Activated CD4-positive, alpha-beta T cell treated with anti-CD3 and anti-CD28 coated beads, Interleukin-2, amount 50 U/mL, for 48 hours (primary cell): ENCODE measurements around the gene TBX10.
"Not testable (repeated sequence)": the region's sequence is repeated elsewhere in the genome, so short reads cannot be mapped to it uniquely, and the experiment has no call there.

Source experiments
- DNase-seq, 2 experiments: peaks; one replicate each; pipeline ENCODE4 v3.0.0-alpha.2; 2020

TBX10 gene

DNA sequence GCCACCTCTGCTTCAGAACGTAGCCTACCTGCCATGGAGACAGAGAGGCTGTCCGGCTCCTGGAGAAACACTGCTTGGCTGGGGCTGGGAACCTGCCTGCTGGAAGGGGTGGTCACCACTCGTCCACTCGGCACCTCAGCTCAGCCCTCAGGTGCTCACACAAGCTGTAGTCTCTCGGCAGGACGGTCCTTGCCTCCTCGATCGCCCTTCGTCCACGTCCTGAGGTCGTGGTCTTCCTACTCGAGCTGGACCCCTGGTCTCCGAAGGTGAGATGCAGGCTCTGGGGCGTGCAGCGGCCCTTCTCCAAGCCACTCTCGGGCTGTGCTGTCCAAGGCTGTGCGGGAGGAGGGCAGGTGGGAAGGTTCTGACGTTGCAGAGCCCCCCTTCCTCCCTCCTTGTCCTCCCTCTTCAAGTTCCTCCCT is at the start of gene TBX10:
TSS of gene TBX10 (minus strand) at position 326 of the 422 bp plus-strand sequence. CDS start at position 35, 291 bp downstream.
- no peak for DNase-seq

DNA sequence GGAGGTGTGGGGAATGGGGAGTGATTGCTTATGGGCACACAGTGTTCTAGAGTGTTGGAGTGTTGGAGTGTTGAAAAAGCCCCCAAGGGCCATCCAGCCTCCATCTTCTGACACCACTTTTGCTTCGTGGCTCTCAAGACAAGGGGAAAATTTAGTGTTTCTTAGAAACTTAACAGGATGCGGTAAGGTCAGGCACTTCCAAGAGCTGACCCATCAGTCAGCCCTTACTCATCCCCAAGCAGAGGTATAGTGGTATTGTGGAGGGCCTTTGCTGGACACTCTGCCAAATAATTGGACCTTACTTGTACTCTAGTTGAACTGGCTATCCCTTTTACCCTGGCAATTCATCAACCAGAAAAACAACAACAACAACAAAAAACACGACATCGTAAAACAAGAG is 49.6 kb upstream of the TBX10 start:
- no peak for DNase-seq

DNA sequence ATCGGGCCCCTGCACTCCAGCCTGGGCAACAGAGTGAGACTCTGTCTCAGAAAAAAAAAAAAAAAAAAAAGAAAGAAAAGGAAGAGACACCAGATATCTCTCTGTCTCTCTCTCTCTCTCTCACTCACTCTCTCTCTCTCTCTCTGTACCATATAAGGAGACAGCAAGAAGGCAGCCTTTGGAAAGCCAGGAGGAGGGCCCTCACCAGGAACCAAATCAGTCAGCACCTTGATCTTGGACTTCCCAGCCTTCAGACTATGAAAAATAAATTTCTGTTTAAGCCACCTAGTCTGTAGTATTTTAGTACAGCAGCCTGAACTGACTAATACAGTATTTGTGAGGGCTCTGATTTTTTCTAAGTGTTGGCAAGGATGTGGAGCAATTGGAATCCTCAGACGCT is 48.4 kb upstream of the TBX10 start:
- no peak for DNase-seq

DNA sequence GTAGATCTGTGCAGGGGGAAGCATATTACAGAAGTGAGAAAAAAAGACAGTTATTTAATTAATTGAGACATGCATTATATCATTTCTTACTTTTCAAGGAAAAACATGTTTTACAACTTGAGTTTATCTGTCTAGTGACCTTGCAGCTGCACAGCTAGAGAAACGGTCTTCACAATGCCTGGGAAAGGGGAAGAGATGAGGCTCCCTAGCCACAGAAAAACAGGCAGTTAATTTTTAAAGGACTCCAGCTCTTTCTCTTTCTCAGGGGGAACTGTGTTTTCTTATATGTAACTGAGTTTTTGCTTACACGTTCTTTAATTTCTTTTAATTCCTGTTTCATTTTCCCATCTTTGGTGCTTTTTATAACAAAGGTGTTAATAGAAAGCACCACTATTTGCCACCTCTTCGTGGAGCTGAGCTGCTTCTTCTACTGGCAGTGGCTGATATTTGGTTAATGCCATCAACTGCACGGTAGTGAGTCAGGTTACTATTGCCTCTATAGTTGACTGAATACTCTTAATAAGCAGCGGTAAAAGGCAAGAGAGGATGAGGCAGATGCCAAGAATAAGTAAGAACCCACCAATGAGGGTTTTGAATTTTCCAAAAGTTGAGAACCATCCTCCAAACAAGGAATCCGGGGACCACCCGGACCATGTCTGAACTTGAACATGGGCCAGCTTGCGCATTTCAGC is 46.2 kb upstream of the TBX10 start:
- not testable (repeated sequence) for DNase-seq

DNA sequence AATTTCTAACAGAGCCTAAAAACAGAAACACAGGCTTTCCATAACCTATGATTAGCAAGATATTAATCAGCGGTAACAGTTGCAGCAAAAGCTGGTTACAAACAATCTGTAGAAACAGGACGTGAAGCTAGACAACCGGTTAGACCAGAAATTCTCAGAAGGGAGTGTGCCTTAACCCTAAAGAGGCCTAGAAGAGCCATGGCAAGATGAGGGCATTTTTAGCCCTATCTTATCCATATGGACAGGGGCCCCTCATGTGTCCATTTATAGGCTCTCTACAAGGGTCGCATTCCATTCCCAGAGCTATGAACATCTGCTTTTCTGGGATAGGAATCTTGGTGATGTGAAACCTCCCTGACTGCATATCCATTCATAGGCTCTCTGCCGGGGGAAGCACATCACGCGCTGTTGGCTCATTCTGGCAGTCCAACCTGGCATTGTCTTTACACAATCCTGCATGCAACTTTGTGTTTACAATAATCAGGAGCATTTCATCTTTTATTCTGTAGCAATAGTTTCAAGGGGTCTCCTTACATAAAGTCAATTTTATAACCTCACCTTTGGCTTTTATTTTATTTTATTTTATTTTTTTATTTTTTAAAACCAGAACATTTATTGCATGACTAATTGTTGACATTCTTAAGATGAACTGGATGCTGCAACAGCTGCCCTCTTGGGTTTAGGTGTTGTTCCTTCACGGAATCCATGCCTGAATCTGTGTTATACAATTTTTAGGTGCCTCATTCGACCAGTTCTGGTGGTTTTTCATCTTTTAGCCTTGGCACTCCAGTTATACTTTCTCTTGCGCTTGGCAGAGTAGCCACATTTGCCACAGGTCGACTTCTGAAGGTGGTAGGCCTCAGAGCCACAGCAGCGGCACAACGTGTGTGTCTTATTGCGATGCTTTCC is 42.8 kb upstream of the TBX10 start:
- DNase-seq: not testable (repeated sequence)

DNA sequence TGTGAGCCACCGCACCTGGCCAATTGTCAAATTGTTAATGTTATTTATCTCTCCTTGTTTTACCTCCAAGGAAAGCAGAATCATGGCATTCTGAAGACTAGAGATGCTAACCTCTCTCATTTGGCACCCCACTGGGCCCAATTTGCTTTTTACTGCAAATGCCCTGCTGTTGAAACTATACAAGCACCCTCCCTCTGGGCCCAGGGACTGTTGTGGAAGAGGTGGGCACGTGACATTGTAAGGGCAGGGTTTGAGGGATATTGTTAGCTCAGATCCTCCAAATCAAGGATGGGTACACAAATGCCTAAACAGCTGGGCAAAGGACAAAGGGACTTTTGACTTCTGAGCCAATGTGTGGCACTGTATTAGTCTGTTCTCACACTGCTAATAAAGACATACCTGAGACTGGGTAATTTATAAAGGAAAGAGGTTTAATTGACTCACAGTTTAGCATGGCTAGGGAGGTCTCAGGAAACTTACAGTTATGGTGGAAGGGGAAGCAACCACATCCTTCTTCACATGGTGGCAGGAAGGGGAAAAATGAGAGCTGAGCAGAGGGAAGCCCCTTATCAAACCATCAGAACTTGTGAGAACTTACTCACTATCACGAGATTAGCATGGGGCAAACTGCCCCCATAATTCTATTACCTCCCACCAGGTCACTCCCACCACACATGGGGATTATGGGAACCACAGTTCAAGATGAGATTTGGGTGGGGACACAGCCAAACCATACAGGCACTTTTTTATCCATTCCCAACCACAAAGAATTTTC is 41.3 kb upstream of the TBX10 start:
- DNase-seq: no peak

DNA sequence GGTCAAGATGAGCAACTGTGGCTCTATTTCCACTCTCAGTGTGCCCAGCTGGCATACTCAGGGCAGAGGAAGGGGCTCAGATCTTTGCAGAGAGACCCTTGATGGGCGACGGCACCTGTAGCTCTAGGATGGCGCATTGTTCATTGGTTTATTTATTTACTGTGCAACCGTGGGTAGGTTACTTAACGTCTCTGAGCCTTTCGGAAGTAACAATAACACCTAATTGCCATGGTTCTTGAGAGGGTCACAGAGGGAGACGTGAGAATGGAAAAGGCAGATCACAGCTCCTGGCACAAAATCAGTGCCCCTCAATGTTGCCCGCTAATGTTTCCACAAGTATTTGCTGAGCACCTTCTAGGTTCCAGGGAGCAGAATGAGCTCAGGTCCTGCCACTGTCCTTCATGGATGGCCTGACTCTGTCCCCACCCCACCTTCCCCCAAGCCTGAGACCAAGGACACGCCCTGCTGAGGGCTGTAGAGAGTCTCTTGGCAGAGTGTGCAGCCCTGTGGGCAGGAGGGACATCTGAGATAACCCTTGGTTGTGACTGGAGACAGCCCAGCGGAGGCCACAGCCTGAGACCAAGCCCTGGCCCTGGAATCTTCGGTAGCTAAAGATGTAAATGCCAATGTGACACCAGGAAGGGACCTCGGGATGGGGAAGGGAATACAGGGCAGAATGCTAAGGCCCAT is 35.6 kb upstream of the TBX10 start:
- DNase-seq: no peak

DNA sequence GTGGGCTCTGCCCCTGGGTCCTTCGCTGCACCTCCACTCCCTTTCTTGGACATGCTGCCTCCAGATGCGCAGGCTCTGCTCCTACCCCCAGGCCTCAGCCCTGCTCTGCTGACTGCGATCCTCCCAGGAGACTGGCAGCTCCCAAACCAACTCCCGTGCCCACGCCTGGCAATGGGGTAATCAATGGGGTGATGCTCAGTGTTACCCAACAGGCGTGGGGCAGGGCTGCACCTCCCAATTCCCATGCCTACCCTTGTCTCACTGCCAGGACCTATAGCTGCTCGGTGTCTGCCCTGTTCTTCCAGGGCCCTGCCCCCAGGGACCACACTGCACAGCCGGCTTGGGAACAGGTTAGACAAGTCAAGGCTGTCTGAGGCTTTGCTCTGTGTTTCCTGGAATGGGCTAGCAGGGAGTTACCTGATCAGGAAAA is 34.9 kb upstream of the TBX10 start, which contains the start of gene ALDH3B2:
TSS of gene ALDH3B2 (minus strand) at position 182 of the 430 bp plus-strand sequence. CDS start 7,688 bp downstream, outside the sequence.
- DNase-seq: no peak

DNA sequence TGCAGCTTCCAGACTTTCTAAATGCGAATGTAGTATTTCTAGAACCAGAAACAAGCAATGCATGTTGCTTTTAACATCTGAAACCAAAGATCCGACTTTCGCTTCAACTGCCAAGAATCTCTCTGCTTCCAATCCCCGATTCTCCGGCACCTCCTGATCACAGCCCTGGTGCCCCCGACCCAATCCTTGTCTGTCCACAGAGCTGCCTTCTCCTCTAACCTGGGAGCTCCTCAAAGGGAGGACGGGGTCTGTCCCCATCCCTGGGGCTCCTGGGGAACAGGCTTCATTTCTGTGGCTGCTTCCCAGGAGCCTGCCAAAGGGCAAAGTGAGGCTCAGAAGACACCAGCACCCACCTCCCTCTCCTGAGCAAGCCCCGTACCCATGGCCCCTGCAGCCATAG is 34.3 kb upstream of the TBX10 start:
- DNase-seq: no peak

DNA sequence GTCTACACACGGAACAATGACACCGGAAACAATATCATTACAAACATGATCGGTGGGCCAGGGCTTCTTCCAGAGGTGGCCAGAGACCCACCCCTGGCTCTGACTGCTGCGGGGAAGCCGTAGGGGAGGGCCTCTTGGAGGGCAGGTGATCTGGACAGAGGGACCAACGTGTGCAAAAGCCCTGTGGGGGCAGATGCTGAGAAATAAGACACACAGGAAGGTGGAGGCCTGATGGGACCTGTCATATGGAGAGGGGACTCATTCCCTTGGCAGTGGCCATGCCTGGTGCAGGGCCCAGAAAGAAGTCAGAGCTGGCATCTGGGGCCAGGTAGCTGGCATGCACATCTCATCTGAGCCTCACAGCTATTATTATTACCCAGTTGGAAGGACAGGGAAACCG is 33.8 kb upstream of the TBX10 start:
- no peak for DNase-seq

DNA sequence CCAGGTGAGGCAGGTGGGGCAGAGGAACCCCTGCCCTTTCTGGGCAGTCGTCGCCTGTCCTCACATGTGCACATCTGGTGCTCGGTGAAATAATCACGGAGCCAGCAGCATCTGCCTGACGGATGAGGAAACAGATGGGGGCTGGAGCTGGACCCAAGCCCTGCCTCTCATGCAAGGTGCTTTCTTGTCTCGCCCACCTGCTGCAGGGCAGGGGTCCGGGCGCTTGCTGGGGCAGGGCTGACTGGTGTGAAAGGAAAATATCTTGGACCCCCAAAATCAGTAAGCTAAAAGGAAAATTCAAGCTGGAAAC is 31.6 kb upstream of the TBX10 start:
- DNase-seq: no peak

DNA sequence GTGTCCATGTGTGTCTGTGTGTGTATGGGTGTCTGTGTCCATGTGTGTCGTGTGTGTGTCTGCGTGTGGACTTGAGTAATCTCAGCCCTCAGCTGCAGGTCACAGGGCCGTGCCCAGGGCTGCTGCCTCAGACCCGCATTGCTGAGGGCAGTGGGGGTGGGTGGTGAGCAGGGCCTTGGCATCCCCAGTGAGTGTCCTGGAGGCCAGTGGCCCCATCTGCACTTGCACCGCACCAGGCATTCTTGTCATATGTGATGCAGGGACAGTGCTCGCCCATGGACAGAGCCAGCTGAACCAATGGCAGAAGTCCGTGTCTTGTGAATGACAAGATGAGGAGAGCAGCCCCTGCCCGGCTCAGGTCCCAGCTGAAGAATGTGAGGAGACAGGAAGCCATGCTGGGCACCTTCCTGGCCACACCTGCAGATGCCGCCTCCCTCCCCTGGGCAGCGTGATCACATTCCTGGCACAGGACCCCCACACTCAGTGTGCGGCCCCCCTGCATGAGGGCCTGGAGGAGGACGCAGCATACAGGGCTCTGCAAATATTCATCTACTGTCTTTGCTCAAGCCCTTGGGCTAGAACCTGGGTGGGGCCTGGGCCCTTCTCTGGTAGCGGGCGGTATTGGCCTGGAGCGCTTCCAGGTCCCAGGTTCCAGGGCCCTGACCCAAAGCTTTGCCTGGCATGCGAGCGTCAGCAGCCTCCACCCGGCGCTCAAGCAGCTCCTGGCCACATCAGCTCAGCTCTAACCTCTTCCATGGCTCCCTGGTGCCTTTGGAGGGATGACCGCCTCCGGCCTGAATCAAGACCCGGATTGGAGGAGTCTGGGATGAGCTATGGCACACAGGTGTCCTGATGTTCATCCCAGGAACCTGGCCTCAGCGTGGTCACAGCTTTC is 31.0 kb upstream of the TBX10 start:
- DNase-seq: no peak

DNA sequence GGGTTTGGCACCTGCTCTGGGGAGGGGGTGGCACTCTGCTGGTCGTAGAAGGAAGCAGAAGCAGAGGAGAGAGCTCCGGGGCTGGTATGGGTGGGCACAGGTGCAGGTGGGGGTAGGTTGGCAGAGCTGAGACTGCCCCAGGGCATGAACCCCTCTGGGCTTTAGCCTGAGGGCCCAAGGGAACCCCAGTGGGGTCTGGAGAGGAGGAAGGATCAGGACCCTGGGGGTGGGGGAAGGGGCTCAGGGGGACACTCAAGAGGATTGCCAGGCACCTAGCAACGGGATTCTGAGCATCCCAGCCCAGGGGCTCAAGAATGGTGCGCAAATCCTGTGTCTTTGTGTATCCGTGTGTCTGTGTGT is 28.6 kb upstream of the TBX10 start:
- DNase-seq: no peak

DNA sequence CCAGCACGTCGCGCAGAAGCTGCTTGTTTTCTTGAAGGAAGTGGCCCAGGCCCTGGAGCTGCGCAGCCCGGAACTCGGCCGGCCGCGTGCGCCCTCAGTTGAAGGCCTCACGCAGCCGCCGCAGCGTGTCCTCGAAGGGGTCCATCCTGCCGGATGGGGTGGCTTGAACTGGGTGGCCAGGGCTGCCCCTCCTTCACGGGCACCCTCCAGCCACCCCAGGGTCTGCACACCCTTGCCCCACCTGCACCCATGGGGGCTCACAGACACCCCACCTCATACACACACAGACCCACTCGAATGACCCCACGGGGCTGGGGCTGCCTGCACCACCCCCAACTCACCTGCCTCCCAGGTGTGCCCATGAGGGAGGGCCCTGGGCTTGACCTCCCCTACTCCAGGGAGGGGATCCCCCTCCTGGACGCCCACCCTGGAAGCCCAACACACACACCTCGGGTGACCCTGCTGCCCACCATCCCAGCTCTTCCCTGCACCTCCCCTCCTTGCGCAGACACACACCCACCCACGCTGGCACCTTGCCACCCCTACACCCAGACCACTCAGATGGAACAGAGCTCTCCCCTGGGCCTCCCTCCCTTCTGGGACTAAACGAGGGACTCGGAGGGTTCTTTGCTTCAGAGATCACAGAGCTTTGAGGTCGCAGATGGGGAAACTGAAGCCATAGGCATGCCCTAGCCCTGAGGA is 28.1 kb upstream of the TBX10 start:
- no peak for DNase-seq

DNA sequence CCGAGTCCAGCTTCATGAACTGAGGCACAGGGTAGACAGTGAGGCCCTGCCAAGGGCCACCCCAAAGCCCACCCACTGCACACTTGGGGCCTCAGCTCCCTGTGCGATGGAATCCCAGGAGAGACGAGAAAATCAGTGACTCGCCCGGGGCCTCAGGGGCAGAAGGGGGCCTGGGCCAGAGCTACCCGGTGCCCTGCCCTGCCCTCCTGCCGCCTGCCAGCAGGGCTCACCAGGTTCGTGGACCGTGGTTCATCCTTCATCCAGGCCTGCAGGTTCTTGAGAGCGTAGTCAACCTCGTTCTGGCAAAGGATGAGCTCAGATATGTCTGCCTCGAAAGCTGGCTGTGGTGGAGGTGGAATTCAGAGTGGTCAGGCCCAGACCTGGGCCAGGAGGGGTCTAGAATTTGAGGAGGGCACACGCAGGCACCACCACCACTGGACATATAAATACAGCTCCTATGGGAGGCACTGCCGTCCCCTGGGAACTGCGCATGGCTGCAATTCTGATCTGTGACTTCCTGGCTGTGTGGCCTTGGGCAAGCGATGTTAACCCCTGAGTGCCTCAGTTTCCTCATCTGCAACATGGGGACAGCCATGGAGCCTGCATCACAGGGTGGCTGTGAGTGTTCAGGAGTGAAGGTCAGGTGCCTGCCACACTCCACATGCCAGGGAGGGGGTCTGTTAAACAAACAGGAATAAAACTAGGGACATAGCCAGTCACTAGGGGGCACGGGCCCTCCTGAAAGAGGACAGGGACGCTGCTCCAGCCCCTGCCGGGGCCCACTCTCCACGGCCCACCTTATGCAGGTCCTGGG is 27.3 kb upstream of the TBX10 start:
- no peak for DNase-seq

DNA sequence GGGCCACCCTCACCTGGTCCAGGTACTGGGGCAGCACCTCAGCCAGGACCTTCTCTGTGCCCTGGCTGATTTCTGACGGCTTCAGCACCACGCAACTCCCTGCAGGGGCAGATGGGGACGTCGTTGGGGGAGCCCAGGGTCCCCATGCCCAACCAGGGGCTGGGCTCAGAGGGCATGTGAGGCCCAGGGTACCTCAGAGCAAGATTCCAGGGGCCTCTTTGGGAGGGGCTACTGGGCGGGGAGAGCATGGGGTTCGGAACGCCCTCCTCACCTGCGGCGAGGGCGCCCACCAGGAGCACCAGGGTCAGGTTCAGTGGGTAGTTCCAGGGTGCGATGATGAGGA is 26.7 kb upstream of the TBX10 start:
- no peak for DNase-seq

DNA sequence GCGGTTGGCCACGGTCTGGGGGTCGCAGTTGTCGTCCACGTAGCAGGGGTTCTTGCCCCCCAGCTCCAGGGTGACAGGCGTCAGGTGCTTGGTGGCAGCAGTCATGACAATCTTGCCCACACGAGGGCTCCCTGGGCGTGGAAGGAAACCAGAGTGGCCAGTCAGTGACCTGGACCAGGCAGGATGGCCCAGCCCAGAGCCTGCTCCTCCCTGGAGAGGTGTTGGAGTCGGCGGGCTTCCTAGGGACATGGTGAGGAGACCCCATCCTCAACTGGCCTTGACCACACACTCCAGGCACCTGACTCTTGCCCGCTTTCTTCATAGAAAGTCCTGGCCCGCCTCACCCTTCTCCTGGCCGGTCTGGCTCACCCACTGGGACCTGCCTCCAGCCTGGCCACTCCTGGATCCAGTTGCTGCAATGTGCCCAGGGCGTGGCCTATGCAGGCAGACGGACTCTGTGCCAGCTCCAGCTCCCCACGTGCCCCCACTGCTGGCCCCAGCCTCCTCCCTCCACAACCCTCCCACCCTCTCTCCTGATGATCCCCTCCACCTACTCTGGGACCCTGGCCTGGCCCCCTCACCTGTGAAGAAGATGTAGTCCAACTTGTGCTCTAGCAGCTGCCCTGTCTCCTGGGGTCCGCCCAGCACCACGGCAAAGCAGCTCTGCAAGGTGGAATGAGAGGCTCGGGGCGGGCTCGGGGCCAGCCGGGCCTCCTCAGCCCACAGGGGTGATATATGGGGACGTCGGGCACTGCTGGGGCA is 26.2 kb upstream of the TBX10 start:
- DNase-seq: no peak

DNA sequence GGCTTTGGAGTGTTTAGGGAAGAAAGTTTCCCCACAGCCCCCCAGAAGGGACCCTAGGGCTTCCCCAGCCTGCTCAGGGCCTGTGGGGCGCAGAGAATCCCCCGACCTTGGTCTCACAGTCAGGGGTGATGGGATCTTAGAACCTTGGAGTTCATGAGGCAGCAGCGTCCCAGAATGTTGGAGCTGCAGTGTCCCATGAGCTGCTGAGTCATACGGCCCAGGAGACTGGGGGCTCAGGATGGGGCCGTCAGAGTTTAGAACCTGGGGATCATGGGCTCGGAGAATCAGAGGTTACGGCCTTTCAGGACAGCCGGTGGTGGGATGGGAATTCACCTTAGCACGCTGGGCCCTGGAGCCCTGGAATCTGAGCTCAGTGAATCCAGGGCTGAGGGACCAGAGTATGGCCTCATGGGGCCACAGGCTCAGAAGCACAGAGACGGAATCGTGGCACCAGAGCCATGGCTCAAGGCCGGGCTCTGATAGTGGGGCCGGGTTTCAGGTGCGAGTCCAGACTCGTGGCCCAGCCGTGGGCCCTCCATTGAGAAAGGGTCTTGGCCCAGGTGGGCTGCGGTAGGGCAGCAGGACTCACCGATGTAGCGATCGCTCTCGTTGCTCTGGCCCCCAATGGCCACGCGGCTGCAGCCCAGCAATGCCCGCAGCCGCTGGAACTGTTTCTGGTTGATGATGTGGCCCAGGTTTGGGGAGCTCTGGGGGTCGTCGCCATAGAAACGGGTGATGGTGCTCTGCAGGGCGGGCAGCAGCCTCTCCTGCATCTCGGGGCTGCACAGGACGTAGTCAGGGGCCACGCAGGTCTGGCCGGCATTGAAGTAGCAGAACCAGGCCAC is 25.4 kb upstream of the TBX10 start:
- DNase-seq: no peak

DNA sequence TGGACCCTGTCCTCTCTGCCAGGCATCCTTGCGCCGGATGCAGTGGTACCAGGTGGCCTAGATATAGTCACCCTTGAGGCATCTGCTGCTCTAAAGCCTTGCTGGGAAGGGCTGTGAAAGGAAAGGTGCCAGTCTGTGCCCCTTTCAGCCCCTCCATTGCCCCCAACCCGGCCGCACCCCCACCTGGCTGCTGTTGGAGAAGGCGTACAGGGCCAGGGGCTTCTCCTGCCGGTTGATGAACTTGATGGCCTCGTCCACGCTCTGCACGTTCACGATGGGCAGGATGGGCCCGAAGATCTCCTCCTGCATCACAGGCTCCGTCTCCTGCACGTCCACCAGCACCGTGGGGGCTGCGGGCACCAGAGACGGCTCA is 24.6 kb upstream of the TBX10 start:
- no peak for DNase-seq
